SK-N-MC (cell line): Measurements from ENCODE around the gene MAPKAPK3.

Experiments used
- DNase-seq: peaks from one replicate; pipeline ENCODE4 v3.0.0-alpha.2; 2011; ENCODE audit warnings: low read depth, low spot score
- H3K27ac ChIP-seq: fragments of 200-600 bp; sonication (generic); 2 replicates; pipeline ENCODE4 v1.5.1; 2016; ENCODE audit warnings: mixed run types
- H3K36me3 ChIP-seq: fragments of 200-600 bp; sonication (generic); 2 replicates; pipeline ENCODE4 v1.6.1; 2017; ENCODE audit warnings: antibody characterized with exemption, low read length, mixed read lengths; ENCODE audit not compliant: insufficient read depth
- H3K4me3 ChIP-seq: fragments of 200-600 bp; sonication (generic); 2 replicates; pipeline ENCODE4 v1.5.1; 2016
- H3K9ac ChIP-seq: fragments of 200-600 bp; sonication (generic); 2 replicates; pipeline ENCODE4 v1.8.0; 2017; ENCODE audit warnings: mixed run types, mixed read lengths; ENCODE audit not compliant: insufficient read length
- H3K9me3 ChIP-seq: fragments of 200-600 bp; sonication (generic); 2 replicates; pipeline ENCODE4 v1.6.1; 2017; ENCODE audit warnings: low read depth, mild to moderate bottlenecking, antibody characterized with exemption, low read length, moderate library complexity, mixed read lengths
- EZH2 ChIP-seq: fragments of 200-600 bp; sonication (generic); IDR thresholded peaks from one replicate; pipeline ENCODE4 v1.6.1; 2017; ENCODE audit warnings: antibody characterized with exemption
- FOXP2 ChIP-seq: optimal IDR thresholded peaks from 2 replicates; pipeline ENCODE3; 2011; ENCODE audit warnings: mild to moderate bottlenecking, moderate library complexity; ENCODE audit not compliant: insufficient read depth; ENCODE audit errors: extremely low read length, control extremely low read depth
- POLR2AphosphoS5 ChIP-seq: IDR thresholded peaks from 2 replicates; pipeline ENCODE4 v1.6.1; 2012; ENCODE audit warnings: mild to moderate bottlenecking, low read depth, low read length, borderline replicate concordance

MAPKAPK3 gene

GRCh38 chr3:50604628-50605588, 12.0 kb upstream of the MAPKAPK3 start:
- TF ChIP-seq FOXP2 (no peak), POLR2AphosphoS5 (no peak), EZH2 (no peak)
- DNase-seq: no peak
- no peak overlapping the region for H3K4me3 ChIP-seq
- no peaks in the 10 kb centered on the region for H3K9me3 ChIP-seq
- no peaks in the 10 kb centered on the region for H3K36me3 ChIP-seq
- H3K27ac ChIP-seq: no peak overlapping the region
- H3K9ac ChIP-seq: no peak overlapping the region

GRCh38 chr3:50605901-50606326, 11.0 kb upstream of the MAPKAPK3 start:
- Histone ChIP-seq H3K36me3 (no peaks in the 10 kb centered on the region), H3K27ac (no peak overlapping the region), H3K9ac (no peak overlapping the region), H3K9me3 (no peaks in the 10 kb centered on the region), H3K4me3 (no peak overlapping the region)
- DNase-seq: no peak
- no peak for TF ChIP-seq EZH2
- no peak for TF ChIP-seq FOXP2
- TF ChIP-seq POLR2AphosphoS5: no peak

GRCh38 chr3:50606596-50606995, 10.4 kb upstream of the MAPKAPK3 start:
- H3K36me3 ChIP-seq: no peaks in the 10 kb centered on the region
- H3K27ac ChIP-seq: no peak overlapping the region
- no peak overlapping the region for H3K4me3 ChIP-seq
- no peak for TF ChIP-seq FOXP2
- no peak for TF ChIP-seq POLR2AphosphoS5
- TF ChIP-seq EZH2: no peak
- H3K9ac ChIP-seq: no peak overlapping the region
- no peaks in the 10 kb centered on the region for H3K9me3 ChIP-seq
- DNase-seq: no peak

GRCh38 chr3:50607271-50608091, 9.5 kb upstream of the MAPKAPK3 start:
- Histone ChIP-seq H3K9me3 (no peaks in the 10 kb centered on the region), H3K4me3 (no peak overlapping the region), H3K9ac (no peak overlapping the region), H3K27ac (no peak overlapping the region), H3K36me3 (no peaks in the 10 kb centered on the region)
- DNase-seq: no peak
- no peak for TF ChIP-seq POLR2AphosphoS5
- no peak for TF ChIP-seq FOXP2
- no peak for TF ChIP-seq EZH2

GRCh38 chr3:50608278-50608677, 8.7 kb upstream of the MAPKAPK3 start:
- no peak overlapping the region for H3K9ac ChIP-seq
- no peak overlapping the region for H3K4me3 ChIP-seq
- no peaks in the 10 kb centered on the region for H3K9me3 ChIP-seq
- DNase-seq: no peak
- no peak for TF ChIP-seq POLR2AphosphoS5
- TF ChIP-seq FOXP2: no peak
- TF ChIP-seq EZH2: no peak
- no peak overlapping the region for H3K27ac ChIP-seq
- H3K36me3 ChIP-seq: no peaks in the 10 kb centered on the region

- Histone ChIP-seq H3K9ac (no peak overlapping the region), H3K27ac (no peak overlapping the region), H3K9me3 (no peaks in the 10 kb centered on the region), H3K4me3 (no peak overlapping the region), H3K36me3 (no peaks in the 10 kb centered on the region)
- TF ChIP-seq EZH2 (no peak), FOXP2 (no peak), POLR2AphosphoS5 (no peak)
- no peak for DNase-seq
Measured at GRCh38 chr3:50609071-50609762, 7.7 kb upstream of the MAPKAPK3 start.

GRCh38 chr3:50609763-50610085, 7.2 kb upstream of the MAPKAPK3 start:
- TF ChIP-seq POLR2AphosphoS5: no peak
- TF ChIP-seq EZH2: no peak
- TF ChIP-seq FOXP2: no peak
- no peak overlapping the region for H3K4me3 ChIP-seq
- no peaks in the 10 kb centered on the region for H3K9me3 ChIP-seq
- H3K9ac ChIP-seq: no peak overlapping the region
- no peaks in the 10 kb centered on the region for H3K36me3 ChIP-seq
- H3K27ac ChIP-seq: no peak overlapping the region
- DNase-seq: no peak
